Effector memory CD8-positive, alpha-beta T cell (primary cell): ENCODE results near the gene TRIP11.
A peak's percentile ranks its signal among the peaks of the same experiment; 100 is the strongest.

Experiments
- ATAC-seq: fragments of 150-1000 bp; cut with Tn5 transposase; replicated peaks from 2 replicates; pipeline ENCODE4 v1.10.0; 2021; ENCODE audit warnings: mild to moderate bottlenecking, moderate library complexity
- DNase-seq, 3 experiments: peaks; one replicate each; pipeline ENCODE4 v3.0.0; 2021
- H3K27ac Mint-ChIP-seq, 2 donors: one replicate each; pipeline ENCODE4 v1.8.0; 2022; ENCODE audit warnings: mild to moderate bottlenecking in 2 of 2, mixed read lengths in 2 of 2, moderate library complexity in 2 of 2
- H3K27me3 Mint-ChIP-seq, 2 donors: one replicate each; pipeline ENCODE4 v1.8.0; 2022; ENCODE audit warnings: mixed read lengths in 2 of 2
- H3K36me3 Mint-ChIP-seq: one replicate; pipeline ENCODE4 v1.8.0; 2022; ENCODE audit warnings: mild to moderate bottlenecking, moderate library complexity, mixed read lengths; ENCODE audit not compliant: insufficient read depth
- H3K4me1 Mint-ChIP-seq, 2 donors: one replicate each; pipeline ENCODE4 v1.8.0; 2022; ENCODE audit warnings: low read depth in 2 of 2, mixed read lengths in 2 of 2
- H3K4me3 Mint-ChIP-seq, 2 donors: one replicate each; pipeline ENCODE4 v1.8.0; 2022; ENCODE audit warnings: mild to moderate bottlenecking in 2 of 2, mixed read lengths in 2 of 2, moderate library complexity in 2 of 2
- H3K9me3 Mint-ChIP-seq, 2 donors: one replicate each; pipeline ENCODE4 v1.8.0; 2022; ENCODE audit warnings: mixed read lengths in 2 of 2

The TRIP11 gene

GRCh38 chr14:91961297-91962220, 78.3 kb downstream of the TRIP11 start:
- no peak for ATAC-seq
- no peak overlapping the region for H3K4me3 Mint-ChIP-seq
- peaks cover 8 to 15% of the 10 kb centered on the region in 2 donors for H3K27me3 Mint-ChIP-seq

DNA sequence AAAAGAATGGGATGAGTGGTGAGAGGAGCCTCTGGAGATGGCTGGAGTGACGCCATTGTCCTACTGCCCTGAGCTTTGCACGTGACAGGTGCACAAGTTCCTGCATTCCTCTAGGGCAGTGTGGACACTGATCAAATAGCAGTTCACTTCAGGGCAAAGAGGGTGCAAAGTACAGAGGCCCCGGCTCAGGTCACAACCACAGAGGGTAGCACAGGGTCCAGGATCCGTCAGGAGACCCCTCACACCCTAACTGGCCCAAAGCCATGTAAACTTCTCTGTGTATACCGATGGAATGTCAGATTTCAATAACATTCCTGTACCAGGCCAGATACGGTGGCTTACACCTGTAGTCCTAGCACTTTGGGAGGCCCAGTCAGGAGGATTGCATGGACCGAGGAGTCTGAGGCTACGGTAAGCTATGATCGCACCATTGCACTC, 82.0 kb downstream of the TRIP11 start:
- H3K27me3 Mint-ChIP-seq, result peaks cover 24 to 25% of the 10 kb centered on the region in 2 donors
- no peaks in the 10 kb centered on the region for H3K4me1 Mint-ChIP-seq
- ATAC-seq, result no peak
- no peak overlapping the region for H3K4me3 Mint-ChIP-seq
- no peaks in the 10 kb centered on the region for H3K9me3 Mint-ChIP-seq
- no peak for DNase-seq
- no peak overlapping the region for H3K27ac Mint-ChIP-seq
- H3K36me3 Mint-ChIP-seq, result no peaks in the 10 kb centered on the region

More at GRCh38 chr14:91961297-91962220, 78.3 kb downstream of the TRIP11 start:
- Mint-ChIP-seq H3K36me3 (no peaks in the 10 kb centered on the region), H3K4me1 (no peaks in the 10 kb centered on the region), H3K27ac (no peak overlapping the region), H3K9me3 (no peaks in the 10 kb centered on the region)
- DNase-seq, result no peak

DNA sequence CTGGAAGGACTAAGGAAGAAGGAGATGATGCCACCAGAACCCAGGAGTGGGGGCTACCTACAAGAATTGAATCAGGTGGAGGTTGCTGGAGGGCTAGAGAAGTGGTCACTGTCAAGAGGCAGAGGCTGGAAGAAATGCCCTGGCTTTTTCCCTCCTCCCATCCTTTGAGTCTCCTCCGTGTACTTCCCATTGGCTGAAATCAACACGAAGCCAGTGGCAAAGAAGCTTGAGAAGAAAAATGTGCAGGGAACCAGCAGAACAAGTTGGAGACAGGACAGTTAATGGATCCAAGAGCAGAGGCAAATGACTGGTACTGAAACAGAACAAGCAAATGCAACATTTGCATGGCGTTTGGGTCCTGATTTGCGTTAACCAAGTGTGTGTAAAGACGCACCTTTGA, 83.2 kb downstream of the TRIP11 start:
- no peak for DNase-seq
- no peak overlapping the region for H3K4me3 Mint-ChIP-seq
- no peaks in the 10 kb centered on the region for H3K4me1 Mint-ChIP-seq
- no peaks in the 10 kb centered on the region for H3K9me3 Mint-ChIP-seq
- no peak overlapping the region for H3K27ac Mint-ChIP-seq
- ATAC-seq, result no peak
- H3K27me3 Mint-ChIP-seq, result peaks cover 24 to 25% of the 10 kb centered on the region in 2 donors
- no peaks in the 10 kb centered on the region for H3K36me3 Mint-ChIP-seq

DNA sequence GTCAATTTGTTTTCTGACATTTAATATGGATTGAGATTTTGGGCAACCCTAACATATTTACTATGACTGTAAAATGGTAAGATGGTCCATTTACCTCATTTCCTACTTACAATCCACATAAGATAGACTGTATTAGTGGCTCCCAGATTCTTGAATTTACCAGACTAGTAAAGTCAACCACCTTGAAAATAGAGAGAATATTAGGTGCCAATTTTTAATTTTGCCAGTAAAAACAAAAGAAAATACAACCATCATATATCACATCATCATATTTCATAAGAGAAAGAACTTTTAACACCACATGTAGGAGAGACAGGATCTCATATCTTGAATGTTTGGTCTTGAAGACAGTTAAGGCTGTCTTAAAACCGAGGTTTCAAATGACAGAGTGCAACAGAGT, 84.7 kb downstream of the TRIP11 start:
- Mint-ChIP-seq H3K36me3 (no peaks in the 10 kb centered on the region), H3K4me3 (no peak overlapping the region), H3K27ac (no peak overlapping the region), H3K4me1 (no peaks in the 10 kb centered on the region), H3K9me3 (no peaks in the 10 kb centered on the region), H3K27me3 (peaks cover 24 to 31% of the 10 kb centered on the region in 2 donors)
- DNase-seq, result no peak
- no peak for ATAC-seq

DNA sequence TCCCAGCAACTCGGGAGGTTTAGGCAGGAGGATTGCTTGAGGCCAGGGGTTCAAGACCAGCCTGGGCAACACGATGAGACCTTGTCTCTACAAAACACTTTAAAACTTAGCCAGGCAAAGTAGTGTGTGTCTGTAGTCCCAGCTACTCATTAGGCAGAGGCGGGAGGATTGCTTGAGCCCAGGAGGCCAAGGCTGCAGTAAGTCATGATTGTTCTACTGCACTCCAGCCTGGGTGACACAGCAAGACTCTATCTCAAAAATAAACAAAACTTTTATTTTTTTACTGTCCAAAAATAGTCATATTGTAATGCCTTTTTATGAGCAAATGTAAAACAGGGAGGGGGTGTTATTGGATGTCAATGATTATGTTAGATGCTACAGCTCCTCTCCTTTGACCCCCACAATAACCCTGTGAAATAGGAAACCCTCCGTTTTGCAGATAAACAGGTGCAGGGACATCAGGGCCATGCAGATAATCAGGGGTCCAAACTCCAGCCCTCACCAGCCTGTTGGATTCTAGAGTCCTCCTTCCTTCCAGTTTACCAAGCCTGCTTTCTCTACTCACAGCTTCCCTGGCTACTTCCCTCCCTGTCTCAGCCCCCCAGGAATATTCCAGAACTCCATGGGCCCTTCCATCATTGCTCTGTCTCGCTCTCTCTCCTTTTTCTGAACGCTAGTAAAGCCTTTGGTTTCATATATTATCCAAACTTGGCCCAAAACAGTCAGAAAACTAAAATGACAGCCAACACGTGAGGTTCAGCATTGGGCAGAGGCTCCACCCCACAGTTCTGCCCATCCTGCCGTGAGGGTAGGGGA, 86.5 kb downstream of the TRIP11 start:
- no peaks in the 10 kb centered on the region for H3K36me3 Mint-ChIP-seq
- DNase-seq (no peak), ATAC-seq (no peak)
- no peaks in the 10 kb centered on the region for H3K4me1 Mint-ChIP-seq
- H3K4me3 Mint-ChIP-seq, result no peak overlapping the region
- H3K9me3 Mint-ChIP-seq, result no peaks in the 10 kb centered on the region
- peaks cover 24 to 31% of the 10 kb centered on the region in 2 donors for H3K27me3 Mint-ChIP-seq
- H3K27ac Mint-ChIP-seq, result no peak overlapping the region

DNA sequence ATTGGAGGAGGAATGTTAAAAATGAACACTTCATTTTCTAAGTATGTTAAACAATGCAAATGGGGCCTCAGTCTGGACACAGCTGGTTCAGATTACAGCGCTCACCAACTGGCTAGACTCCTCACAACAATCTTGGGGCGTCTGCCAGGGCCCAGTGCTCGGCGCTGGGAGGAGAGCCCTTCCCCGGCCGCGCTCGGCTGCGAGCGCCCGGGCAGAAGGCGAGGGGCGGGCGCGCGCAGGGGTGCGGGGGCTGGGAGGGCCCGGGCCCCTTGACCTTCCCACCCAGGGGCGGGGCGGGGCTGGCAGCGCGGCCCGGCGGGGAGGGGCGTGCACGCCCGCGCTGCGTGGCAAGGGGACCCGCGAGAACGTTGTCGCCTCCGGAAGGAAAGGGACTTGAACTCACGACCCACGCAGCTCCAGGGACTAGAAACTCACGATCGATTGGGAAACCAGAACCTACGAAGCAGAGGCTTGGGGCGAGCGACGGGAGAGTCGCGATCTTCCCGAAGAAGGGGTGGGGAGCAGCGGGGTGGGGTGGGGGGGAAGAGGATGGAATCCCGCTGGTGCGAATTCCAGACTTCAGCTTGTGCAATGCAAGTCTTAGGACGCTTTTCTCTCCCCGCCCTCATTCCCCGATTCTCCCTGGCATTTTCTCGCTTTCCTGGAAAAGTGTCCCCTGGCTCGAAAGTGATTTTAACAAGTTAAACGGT, 92.2 kb downstream of the TRIP11 start, which contains the start of gene FBLN5:
Gene FBLN5 (minus strand): TSS at position 220 of the 710 bp plus-strand sequence. CDS start 465 bp downstream, outside the sequence.
- H3K4me3 Mint-ChIP-seq, result peak within 1 kb of the TSS; percentile 82 to 84
- H3K9me3 Mint-ChIP-seq, result no peaks in the 10 kb centered on the region
- ATAC-seq (peak; percentile 75), DNase-seq (peak; percentile 4 to 9 (median 6))
- H3K27ac Mint-ChIP-seq, result peak within 1 kb of the TSS; percentile 60 to 72
- H3K36me3 Mint-ChIP-seq, result no peaks in the 10 kb centered on the region
- peaks cover 21 to 38% of the 10 kb centered on the region in 2 donors for H3K27me3 Mint-ChIP-seq
- H3K4me1 Mint-ChIP-seq, result peaks cover 4 to 13% of the 10 kb centered on the region in 2 donors

GRCh38 chr14:91946622-91947474, 93.0 kb downstream of the TRIP11 start:
- Mint-ChIP-seq H3K4me3 (peak overlapping the region; percentile 82 to 84), H3K27ac (peak overlapping the region; percentile 60 to 72), H3K36me3 (no peaks in the 10 kb centered on the region), H3K27me3 (peaks cover 21 to 38% of the 10 kb centered on the region in 2 donors), H3K4me1 (peaks cover 4 to 13% of the 10 kb centered on the region in 2 donors), H3K9me3 (no peaks in the 10 kb centered on the region)
- ATAC-seq (peak; percentile 24), DNase-seq (no peak)

DNA sequence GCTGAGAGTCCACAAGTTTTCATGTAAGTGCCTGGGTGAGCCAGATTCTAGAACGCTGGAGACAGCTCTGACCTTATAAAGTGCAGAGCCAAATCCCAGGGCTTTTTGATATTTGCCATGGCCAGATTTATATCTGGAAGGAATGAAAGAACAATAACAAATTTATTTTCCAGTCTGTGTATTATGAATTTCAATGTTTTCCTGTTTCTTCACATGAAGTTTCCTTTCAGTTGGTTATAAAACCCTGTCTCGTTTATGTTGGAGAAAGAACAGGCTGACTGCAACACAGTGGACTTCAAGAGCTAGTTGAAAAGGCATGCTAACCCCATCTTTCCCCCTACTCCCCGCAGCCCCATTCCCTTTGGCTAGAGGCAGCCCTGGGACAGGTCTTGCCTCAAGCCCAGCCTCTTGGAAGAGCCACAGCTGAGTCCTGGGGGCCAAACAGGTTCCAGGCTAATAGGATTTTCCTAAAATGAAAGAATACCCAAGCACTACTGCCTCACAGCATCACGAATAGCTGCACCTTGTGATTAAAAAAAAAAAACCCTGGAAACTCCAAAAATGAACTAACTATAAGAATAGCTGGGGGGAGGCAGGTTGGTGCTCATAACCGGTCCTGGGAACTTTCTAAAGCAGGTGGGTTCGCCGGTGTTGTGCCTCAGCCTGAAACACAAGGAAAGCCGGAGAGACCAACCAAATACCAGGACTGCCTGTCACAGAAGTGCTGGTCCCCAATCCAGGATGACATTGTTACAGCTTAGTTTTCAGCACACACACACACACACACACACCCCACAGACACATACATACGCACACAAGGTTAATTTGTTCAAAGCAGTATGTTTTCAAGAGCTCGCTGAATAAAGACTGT, 93.9 kb downstream of the TRIP11 start:
- ATAC-seq (no peak), DNase-seq (no peak)
- Mint-ChIP-seq H3K27ac (no peak overlapping the region), H3K4me1 (peaks cover 4 to 13% of the 10 kb centered on the region in 2 donors), H3K9me3 (no peaks in the 10 kb centered on the region), H3K27me3 (peaks cover 21 to 38% of the 10 kb centered on the region in 2 donors), H3K4me3 (no peak overlapping the region), H3K36me3 (no peaks in the 10 kb centered on the region)

- no peak for DNase-seq
- no peak for ATAC-seq
- Mint-ChIP-seq H3K36me3 (no peaks in the 10 kb centered on the region), H3K4me3 (no peak overlapping the region), H3K27ac (no peak overlapping the region), H3K9me3 (no peaks in the 10 kb centered on the region), H3K27me3 (peaks cover 32 to 33% of the 10 kb centered on the region in 2 donors), H3K4me1 (peaks cover 4 to 10% of the 10 kb centered on the region in 2 donors)
Observed at GRCh38 chr14:91942946-91943345, 96.9 kb downstream of the TRIP11 start.

DNA sequence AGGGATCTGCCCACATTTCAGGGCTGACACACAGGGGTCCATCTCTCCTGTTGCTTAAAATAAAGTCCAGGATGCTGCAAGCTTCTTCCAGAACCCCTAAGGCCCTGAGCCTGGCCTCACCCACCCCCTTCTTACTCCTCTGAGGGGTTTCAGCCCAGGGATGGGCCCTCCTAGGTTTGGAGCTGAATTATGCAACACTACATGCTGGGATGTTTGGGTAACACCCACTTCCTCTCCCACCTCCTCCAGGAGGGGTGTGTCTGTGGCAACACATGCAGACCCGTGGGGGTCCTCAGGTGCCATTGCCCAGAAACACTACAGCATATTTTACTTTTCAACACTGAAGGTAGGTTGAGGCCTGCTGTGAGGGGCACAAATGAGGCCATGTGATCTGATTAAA, 97.7 kb downstream of the TRIP11 start:
- H3K36me3 Mint-ChIP-seq, result no peaks in the 10 kb centered on the region

GRCh38 chr14:91940209-91940608, 99.7 kb downstream of the TRIP11 start:
- Mint-ChIP-seq H3K36me3 (no peaks in the 10 kb centered on the region), H3K4me3 (no peak overlapping the region), H3K27ac (no peak overlapping the region), H3K27me3 (peaks cover 19 to 33% of the 10 kb centered on the region in 2 donors), H3K4me1 (peaks cover 3 to 4% of the 10 kb centered on the region in 2 donors), H3K9me3 (no peaks in the 10 kb centered on the region)
- no peak for ATAC-seq
- no peak for DNase-seq

More for the DNA sequence above, 97.7 kb downstream of the TRIP11 start:
- Mint-ChIP-seq H3K4me3 (no peak overlapping the region), H3K9me3 (no peaks in the 10 kb centered on the region), H3K27ac (no peak overlapping the region), H3K4me1 (peaks cover 4 to 7% of the 10 kb centered on the region in 2 donors), H3K27me3 (peaks cover 28 to 33% of the 10 kb centered on the region in 2 donors)
- DNase-seq (no peak), ATAC-seq (no peak)
